ENCODE results near the gene IRS2.
"Not testable (repeated sequence)": the region's sequence is repeated elsewhere in the genome, so short reads cannot be mapped to it uniquely, and the experiment has no call there.

The IRS2 gene

GRCh38 chr13:109751477-109751876 lies 34.9 kb downstream of the IRS2 start:
- no peak for DNase-seq

DNA sequence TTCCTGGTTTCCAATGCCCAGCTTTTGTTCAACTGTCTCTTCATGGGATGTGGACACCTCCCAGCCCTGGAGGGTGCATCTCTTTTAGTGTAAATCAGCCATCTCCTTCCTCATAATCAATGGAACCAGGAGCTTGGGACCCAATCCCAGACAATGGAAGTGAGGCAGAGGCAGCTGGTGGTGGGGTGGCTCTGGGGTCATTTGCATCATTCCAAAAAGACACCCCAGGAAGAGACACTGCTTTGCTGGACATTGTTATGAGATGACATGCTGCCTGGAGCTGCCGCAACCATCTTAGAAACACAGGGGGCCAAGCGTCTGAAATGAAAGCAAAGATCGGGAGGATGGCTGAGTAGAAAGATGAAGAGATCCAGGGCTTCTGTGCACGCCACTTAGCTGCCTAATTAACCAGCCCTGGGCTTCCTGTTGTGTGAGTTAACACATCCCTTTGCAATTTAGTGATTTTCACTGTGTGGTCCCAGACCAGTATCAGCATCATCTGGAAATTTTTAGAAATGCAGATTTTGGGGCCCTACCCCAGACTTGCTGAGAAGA lies 36.1 kb downstream of the IRS2 start:
- no peak for DNase-seq

DNA sequence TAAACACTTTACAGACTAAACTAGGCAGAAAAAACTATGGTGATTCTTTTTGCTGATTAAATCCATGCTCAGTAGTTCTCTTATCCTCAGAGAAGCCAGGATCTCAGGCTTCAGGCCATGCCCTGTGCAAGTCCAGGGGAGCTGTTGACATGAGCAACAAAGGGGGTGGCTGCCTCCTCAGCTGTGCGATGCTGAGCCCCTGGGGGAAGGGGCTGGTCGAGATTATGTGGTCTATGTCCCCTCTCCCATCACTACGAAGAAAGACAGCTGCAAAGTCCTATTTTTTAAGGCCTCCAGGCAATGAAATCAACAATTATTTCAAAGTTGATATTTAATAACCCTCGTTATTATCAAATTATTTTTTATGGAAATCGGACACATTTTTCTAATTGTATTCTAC lies 37.0 kb downstream of the IRS2 start:
- no peak for DNase-seq

GRCh38 chr13:109748677-109749076 lies 37.7 kb downstream of the IRS2 start:
- no peak for DNase-seq

DNA sequence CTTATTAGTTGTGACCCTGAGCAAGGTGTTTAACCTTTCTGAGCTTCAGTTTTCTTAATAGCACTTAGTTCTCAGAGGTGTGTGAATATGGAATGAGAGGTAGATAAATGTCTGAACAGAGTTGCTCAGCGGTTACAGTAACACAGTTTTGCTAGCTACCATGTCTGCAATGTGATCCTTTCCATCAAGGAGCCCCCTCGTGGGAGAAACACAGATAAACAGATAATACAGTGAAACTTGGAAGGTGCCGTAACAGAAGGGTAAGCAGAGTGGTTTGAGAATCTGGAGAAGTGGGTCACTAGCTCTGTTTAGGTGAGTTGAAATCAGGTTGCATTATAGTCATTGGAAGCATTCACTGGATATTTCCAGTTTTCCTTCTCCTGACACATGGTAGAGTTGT lies 38.9 kb downstream of the IRS2 start:
- DNase-seq = no peak

GRCh38 chr13:109746364-109746763 lies 40.0 kb downstream of the IRS2 start:
- no peak for DNase-seq

GRCh38 chr13:109745702-109746101 lies 40.7 kb downstream of the IRS2 start:
- no peak for DNase-seq

GRCh38 chr13:109745060-109745459 lies 41.3 kb downstream of the IRS2 start:
- DNase-seq = no peak

DNA sequence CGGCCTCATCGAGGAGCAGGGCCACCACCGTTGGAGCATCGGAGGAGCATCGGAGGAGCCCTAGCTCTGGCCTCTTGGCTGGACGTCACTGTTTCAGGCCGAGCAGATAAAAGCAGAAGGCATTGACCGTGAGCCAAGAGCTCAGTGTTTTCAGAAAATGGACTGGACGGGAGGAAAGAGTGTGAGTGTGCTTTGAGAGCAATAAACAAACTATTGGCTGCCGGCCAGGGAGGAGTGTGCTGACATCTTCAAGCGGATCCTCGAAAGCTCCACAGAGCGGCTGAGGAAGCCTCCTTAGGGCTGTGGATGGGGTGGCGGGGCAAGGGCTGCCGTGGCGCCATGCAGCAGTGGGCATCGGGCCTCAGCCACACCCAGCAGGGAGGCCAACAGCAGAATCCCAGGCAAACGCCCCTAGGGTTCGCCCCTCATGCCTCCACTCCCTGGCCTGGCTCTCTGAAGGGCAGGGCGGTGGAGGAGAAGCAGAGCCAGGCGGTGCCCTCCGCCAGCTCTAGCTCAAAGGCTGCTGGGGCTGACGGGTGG lies 41.8 kb downstream of the IRS2 start:
- no peak for DNase-seq

GRCh38 chr13:109743706-109744453 lies 42.5 kb downstream of the IRS2 start:
- DNase-seq = no peak

DNA sequence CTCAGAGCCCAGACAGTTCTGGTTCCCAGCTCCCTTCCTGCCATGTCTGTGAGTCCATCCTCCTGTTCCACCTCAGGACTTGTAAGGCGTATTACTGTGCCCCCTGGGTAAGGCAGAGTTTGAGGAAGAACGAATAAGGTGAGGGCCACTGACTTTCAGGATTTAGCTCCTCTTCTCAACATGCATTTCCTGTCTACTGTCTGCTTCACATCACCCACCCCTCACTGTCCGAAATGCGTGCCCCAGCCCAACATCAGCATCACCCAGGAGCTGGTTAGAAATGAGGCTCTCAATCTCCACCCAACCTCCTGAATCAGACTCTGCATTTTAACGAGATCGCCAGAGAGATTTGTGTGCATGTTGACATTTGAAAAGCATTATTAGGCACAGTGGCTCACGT lies 44.4 kb downstream of the IRS2 start:
- DNase-seq = no peak

- no peak for DNase-seq
These were observed 45.7 kb downstream of the IRS2 start for GRCh38 chr13:109740721-109741120.

GRCh38 chr13:109740121-109740520 lies 46.3 kb downstream of the IRS2 start:
- no peak for DNase-seq

DNA sequence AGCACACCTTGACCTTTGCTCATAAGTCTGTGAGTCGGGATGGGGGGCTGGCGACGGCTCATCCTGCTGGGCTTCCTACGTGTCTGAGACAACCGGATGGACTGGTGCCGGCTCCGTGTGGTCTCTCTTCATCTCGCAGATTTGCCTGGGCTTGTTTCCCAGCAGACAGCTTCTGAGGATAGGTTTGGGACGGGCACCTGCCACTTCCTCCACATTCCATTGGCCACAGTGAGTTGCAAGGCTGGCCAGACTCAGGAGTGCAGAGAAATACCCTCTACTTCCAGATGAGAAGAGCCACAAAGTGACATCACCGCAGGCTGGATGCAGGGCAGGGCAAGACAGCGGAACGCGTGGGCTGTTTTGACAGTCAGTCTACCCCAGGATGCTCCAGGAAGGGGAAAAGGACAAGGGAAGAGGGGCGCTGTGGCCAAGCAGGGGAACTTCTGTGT lies 48.1 kb downstream of the IRS2 start:
- DNase-seq = no peak

GRCh38 chr13:109737606-109738005 lies 48.8 kb downstream of the IRS2 start:
- DNase-seq = peak; percentile 42

DNA sequence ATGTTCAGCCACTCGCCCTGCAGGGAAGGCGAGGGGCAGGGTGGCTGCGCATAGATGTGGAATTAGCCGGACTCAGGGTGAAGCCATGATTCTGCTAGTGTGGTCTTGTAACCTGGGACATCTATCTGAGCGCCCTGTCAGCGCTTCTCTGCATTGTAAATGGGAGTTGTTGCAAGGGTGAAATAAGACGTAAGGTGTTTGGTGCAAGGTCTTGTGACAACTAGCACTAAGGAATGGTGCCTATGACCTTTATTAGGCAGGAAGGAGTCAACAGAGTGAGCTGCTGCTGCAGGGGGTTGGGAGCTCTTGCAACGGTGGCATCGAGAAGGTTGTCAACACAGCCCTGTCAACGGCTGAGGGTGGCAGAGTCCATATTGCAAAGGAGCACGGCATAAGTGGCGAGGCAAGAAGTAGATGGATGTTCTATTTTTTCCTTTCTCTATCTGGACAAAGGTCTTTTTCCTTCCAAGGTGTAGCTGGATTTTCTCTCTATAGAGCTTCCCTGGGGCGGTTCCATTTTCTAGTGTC lies 49.3 kb downstream of the IRS2 start:
- DNase-seq = no peak

DNA sequence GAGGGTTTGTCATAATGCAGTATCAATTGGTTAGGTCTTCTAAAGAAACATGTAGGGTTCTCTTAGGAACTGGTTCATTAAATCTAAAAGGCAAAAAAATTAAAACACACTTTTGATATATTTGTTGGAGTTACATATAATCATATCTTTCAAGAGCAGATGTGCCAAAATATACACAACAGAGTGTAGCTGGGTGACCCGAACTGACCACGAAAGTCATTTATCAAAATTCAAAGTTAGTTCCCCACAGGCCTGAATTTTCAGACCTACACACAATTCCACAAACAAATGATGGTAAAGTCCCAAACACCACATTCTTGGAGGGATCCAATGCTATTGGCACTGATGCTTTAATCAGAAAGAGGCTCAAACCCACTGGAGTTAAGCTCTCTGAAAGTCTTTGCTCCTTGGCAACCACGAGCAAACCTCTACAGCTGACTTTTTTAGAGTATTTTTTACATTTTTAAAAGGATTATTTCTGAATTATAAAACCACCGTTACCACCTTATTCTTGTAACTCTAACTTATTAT lies 50.9 kb downstream of the IRS2 start:
- DNase-seq = no peak

DNA sequence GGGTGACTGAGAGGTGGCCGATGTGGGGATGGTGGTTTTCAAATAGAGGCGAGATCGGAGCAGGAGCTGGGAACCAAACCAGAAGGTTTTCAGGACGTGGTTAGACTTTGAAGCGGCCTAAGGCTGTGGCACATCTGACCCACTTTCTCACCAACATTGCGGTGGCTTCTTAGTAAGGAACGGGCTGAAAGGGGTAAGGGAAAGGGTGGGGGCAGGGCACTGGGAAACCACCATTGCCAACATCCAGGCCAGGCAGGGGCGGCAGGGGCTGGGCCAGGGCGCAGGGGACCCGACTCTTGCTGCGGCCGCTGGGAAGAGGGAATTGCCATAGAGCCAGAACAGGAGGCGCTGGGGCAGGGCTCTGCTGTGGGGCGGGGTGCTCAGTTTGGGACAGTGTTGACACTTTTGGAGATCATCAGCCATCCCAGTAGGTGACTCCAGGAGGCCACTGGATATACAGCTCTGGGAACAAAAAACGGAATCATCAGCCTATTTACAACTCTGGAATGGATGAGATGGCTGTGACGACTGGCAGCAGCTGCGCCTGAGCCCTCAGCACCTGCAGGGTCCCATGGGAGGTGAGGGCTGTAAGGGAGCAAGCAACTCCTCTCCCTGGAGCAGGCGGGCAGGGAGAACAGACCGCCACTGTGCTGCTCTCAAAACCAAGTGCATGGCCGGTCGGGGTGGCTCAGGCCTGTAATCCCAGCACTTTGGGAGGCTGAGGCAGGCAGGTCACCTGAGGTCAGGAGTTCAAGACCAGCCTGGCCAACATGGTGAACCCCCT lies 52.2 kb downstream of the IRS2 start:
- no peak for DNase-seq

DNA sequence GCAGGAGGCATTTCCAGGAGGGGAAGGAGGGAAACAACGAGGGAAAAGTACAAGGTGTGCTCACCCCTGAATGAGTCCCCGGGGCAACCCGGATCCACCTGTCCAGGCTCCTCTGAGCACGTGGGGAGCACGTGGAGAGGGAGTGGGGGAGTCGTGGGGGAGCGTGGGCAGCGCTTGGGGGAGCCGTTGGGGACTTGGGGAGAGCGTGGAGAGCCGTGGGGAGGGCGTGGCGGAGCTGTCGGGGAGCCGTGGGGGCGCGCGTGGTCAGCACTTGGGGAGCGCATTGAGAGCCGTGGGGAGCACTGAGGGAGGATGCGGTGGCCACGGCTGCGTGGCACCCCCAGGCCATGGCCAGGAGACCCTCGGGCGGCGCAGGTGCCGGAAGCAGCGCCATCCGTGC lies 52.8 kb downstream of the IRS2 start:
- DNase-seq = no peak

GRCh38 chr13:109732470-109733170 lies 53.8 kb downstream of the IRS2 start:
- not testable (repeated sequence) for DNase-seq

- no peak for DNase-seq
These were observed 55.5 kb downstream of the IRS2 start for GRCh38 chr13:109730812-109731335.
